HG03571 (cell line): Measurements from ENCODE around the gene DENND2D.

Experiments used
- ATAC-seq: cut with Tn5 transposase; IDR thresholded peaks from one replicate; pipeline ENCODE4 v1.9.1; 2021; ENCODE audit not compliant: unreplicated experiment

Gene DENND2D

DNA sequence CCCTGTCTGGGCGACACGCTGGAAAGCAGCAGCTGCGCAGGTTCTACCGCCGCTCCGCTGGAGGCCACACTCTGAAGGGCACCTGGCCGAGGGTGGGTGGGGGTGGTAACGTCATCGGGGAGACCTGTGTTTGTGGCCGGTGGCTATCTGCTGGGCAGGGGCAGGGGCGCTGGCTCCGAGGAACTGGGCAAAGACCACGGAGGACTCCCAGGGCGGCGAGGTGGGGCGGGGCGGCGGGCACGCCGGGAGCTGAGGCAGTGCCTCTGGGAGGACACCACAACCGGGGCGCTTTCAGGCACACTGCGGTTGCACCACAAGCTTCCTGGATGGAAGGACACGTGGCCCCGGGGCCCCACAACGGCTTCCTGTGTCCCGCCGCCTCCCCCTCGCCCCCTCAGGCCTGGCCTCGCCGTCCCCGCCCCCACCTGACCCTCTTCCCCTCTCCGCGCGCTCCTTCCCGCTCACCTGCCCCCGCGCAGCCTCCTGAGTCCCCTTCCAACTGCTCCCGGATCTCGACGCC lies 3.3 kb upstream of the DENND2D start:
- ATAC-seq: peak; percentile 32

DNA sequence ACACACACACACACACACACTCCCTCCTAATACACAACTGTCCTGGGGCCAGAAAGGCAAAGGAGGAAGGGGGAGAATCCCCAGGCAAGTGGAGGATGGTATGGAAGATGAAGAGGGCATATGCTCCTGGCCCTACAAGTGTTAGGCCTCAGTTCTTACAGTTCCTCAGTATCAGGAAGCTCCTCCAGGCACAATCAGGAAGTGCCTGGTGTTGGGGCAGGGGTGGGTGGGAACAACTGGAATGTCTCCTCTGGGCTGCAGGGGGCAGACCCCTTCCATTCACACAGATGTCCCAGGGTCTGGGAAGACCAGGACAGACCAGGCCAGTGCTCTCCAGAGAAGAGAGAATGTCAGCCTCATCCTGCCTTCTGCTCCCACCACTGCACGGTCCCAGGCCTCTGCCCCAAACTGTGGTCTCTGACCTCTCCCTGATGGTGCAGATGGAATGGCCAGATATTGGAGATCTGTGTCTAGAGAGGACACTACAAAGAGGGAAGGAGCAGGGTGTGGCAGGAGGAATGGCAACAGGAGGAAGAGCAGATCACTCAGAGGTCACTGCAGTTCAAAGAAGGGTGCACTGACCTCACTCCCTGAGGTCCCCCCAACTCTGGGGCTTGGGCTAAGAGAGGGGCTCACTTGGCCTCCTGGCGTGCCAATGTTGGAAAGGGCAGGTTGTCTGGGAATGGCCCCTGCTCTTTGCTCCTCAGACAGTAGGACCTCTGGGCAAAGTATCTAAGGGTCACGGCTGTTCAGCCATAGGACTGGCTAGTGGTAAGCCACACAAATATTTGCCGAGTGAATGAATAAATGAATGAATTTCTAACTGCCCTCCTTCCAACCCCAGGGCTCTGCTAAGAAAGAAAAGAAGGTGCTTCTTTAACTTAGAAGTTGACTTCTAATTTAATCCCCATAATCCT lies 2.5 kb upstream of the DENND2D start:
- peak; percentile 4 for ATAC-seq

DNA sequence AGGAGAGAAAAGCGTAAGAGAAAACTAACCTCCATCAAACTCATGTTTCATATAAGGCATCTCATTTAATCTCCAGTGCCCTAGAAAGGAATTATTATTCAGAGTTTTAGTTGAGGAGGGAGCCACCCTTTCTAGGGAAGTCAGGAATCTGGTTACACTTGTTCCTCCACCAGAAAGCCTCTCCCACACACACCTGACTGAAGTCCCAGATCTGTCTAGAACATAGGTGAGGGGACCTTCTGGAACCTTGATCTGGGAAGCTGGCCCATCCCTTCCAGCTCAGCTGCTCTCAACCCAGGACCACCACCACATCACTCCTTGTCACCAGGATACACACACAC lies 1.9 kb upstream of the DENND2D start:
- no peak for ATAC-seq

DNA sequence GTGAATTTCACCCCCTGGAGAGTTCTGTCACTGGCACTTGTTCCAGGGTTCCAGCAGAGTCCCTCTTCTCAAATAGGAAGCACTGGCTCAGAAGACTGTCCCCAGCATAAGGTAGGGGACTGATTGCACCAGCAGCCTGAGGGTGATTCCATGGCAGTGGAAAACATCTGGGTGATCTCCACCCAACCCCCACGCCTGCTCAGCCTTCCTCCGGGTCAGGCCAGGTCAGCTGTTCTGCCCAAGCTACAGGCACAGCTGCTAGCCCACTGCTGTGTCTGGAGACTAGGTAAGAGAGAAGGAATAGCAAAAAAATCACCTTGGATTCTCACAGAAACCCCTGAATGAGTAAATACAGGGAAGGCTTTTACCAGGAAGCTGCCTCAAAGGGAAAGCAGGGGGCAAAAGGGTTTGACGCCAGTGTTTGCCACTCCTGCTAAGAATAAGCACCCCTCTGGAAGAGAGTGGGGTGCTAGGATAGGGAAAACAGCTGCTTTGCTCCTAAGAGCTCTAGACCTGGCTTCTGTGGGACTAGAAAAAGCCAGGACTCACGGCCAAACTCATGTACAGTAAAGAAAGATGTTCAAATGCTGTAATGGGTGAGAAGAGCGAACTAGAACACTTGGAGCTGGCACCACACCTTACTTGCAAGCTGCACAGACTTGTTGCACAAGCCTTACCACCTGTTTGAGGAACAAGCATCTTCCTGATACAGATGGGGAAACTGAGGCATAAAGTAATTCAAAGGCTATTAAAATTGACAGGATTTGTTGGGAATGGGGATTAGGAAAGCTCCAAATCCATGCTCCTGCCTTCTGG lies 1.0 kb upstream of the DENND2D start:
- no peak for ATAC-seq

DNA sequence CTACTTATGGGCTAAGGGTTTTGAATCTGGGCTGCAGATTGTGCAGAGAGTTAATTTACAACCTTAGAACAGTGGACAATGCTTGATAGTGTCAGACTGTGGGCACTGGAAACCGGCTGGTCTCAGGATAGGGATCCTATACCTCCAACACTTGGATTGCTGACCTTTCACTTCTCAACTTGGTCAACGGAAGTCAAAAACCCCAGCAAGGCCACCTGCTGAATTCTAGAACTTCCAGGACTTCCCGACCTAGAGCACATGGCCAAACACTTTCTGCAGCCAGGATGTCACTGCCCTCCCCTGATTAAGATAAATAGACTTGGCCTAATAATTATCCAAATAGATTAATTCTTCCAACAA lies 336 bp upstream of the DENND2D start:
- no peak for ATAC-seq

DNA sequence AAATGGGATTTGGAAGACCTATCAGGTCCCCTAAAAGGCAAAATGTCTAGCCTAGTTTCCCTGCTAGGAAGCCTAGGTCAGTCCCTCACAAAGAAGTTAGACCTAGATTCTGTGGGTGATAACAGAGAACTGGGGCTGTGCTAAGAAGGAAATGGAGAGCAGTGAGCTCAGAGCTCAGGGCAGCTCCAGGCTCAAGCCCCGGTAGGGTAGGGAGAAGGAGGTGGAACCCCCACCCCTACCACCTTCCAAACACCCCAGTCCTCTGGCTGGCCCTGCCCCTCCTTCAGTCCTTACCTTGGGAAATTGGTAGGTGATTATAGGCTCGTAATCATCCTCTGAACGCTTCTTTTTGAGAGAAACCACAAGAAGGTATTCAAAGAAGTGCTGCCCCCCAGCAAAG lies 1.1 kb downstream of the DENND2D start:
- ATAC-seq: no peak

DNA sequence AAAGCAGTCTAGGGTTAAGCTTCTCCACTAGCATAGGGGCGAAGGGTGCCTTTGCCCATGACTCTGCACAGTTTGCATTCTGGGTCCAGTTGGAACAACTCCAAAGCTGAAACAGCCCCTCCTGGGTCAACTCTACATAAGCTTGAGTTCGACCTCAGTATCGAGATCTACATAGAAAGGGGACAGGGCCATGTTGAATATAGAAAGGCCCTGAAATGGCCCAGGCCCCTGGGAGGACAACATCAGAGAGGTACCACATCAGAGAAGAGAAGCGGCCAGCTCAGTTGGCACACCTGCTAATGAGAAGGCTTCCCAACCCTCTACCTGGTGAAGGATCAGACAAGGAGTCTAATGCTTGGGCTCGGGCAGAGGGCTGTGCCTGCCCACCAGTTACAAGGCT lies 1.6 kb downstream of the DENND2D start:
- no peak for ATAC-seq

DNA sequence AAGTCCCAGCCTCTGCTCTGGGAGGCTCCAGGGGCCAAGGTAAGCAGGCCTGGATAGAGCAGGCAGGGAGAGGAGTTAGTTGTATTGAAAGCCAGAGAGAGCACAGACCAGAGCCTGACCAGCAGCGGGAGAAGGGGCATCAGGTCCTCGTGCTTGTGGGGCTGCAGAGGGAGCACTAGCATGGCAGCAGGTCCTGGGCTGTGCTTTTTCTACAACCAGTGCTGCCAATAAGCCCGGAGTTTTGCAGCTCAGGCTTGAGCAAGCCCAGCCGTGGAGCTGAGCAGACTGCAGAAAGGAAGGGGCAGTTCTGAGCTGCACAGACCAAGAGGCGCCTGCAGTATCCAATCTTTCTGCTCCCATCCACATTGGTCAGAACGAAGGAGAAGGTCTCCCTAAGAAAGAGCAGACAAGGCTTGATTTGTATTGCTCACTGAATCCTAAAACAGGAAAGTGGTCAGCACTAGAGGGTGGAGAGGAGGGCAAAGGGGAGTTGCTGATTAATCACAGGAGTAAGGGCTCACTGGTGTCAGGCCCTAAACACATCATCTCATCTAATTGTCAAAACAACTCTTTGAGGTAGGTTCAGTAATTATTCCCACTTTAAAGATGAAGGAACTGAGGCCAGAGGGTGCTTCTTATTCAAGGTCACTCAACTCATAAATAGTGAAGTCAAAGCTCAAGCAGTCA lies 2.7 kb downstream of the DENND2D start:
- ATAC-seq: no peak

DNA sequence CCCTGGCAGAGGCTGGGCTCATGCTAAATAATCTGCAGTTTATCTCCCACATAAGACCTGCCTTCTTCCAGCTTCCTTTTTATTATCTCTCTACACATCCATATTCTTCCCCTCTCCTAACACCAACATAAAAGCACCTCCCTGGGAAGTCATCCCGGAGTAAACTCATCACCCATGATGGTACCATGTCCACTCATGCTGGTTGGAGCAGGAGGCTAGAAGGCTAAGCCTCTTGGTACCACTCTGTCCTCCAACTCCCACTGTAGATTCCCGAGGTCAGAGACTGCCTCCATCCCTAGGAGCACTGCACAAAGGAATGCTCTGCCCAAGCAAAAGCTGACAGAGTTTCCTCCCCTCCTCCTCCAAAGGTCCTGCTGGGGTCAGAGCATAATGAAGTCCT lies 4.2 kb downstream of the DENND2D start:
- ATAC-seq: no peak

DNA sequence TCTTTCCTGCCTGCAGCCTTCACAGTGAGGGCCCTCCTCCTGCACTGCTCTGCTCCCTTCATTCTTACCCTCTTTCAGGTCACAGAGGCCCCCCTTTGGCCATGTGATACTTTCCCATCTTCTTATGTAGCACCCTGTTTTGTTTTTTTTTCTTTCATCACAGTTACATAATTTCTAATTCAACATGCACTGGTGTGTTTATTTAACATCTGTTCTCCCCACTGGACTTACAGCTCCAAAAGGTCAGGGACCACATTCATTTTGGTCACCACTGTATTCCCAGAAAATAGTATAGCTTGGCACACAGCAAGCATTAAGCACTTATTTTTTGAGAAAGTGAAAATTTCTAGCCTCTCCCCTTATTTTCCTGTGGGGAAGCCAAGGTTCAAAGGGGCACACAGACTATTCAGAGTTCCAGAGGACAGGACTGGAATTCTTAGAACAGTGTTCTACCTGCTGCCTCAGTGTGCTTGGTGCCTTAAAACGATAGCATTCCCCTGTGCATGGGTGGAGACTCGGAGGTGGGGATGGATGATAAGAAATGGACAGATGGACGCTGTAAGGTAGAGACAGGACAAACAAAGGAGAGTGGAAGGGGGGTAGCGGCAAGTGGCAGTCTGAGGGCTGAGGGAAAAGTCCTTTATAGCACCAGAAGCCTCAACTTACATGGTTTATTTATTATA lies 5.3 kb downstream of the DENND2D start:
- no peak for ATAC-seq

DNA sequence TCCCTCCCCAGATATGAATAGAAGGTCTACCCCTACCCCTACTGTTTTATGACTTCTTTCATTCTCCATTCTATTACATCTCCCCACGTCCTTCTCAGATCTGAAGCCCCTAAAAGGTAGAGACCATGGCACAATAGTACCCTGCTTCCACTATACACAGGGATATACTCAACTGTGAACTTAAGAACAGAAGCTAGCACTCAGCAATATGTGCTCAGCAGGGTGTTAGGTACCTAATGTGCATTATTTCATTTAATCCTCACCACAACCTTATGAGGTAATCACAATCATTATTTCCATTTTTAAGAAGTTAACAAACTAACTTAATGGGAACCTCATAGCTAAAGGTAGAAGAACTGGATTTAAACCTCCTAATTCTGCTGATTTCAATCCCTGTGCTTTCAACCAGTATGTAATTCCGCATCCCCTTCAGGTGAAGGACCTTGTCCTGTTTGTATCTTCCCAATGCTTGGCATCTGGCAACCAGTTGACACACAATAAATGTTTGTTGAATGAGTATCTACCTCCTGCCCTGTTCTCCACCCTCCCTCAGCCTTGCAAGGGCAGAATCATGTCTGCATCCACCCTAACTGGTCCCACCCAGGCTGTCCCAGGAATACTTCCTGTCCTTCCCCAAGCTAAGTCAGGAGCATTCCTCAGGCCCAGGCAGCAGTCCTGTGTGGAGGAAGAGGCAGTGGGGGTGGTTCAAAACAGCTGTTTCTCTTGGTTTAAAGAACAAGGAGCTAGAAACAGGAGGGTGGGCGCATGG lies 6.5 kb downstream of the DENND2D start:
- no peak for ATAC-seq

DNA sequence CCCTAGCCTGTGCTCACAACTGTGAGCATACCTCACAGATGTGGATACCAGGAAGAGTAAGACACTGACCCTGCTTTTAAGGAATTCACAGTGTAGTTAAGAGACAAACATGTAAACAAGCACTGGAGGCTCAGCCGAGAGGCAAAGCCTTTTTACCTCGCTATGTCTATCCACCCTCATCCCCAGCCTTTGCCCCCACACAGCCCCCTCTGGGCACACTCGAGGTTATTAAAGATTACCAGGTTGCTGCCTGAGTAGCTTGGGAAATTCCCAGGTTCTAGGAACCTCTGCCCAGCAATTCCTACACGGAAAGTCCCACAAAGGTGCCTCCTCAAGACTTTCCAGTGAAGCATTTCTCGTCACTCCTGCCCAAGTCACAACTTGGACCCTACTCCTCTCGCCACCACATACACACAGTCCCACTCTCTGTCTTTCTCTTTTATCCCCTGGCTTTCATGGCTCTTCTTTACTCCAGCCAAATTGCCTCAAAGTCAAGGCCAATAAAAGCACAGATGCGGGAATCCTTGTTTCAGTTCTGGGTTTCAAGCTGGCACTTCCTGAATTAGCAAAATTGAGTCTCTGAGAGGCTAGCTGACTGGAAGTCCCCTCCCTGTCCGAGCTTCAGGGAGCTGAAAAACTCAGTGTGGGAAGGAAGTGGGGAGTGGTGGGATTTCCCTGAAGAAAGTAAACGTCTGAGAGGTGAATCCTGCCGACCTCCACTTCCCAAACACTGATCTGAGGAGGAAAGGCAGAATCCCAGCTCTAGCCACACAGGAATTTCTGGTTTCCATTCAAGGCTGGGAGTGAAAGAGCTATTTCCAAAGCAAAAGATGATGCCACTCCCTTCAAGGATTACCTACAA lies 7.6 kb downstream of the DENND2D start:
- no peak for ATAC-seq

DNA sequence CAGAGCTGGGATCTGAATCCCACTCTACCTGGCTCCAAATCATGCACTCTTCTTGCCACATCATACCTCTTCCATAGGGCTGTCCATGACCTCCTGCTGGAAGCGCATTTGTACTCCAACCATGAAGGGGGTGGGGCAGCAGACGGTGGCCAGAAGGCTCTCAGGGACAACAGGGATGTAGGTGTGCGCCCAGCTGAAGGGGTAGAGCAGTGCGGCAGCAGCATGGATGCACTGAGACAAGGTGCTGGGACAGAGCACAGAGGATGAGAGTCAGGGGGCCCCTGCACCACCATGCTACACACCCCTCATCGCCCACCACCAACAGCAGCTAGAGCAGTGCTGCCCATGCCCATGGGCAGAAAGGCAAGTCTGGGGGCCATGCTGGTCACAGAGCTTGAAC lies 8.4 kb downstream of the DENND2D start:
- no peak for ATAC-seq

DNA sequence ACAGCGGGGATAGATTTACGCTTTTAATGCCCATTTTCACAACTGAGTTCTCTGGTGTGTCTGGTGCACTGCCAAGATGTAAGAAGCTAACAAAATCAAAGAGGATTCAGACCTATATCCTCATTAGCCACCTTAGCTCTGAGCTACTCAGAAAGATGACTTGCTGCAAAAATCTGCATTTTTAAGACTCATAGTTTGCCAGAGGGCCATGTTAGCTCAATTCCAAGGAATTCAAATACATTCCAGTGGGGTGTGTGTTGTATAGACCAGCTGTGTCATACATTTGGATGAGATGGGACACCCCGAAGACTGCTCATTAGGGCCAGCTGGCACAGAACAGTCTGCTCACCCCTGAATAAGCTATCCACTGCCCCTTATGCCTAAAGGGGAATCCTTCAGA lies 8.9 kb downstream of the DENND2D start:
- no peak for ATAC-seq

DNA sequence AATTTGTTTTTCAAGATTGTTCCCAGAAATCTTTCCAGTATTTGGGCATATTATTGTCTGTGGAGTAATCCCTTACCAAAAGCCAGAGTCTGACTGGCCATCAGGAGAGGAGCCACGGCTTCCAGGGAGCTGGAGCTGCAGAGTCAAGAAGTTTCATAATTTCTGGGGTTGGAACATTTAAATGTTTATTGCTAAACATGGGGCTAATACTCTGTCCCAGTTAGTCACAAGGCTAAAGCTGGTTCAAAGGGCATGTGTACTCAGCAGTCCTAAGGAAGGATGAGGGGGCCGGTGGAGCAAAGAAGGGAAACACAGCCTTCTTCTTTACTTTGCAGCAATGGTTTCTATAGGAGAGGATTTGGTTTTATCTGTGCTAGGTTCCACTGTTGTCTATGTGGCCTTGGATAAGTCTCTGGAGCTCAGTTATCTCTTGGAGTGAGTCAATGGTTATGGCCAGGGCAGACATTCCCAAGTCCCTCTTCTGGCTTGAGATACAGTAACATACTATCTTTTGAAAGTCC lies 9.5 kb downstream of the DENND2D start:
- no peak for ATAC-seq

DNA sequence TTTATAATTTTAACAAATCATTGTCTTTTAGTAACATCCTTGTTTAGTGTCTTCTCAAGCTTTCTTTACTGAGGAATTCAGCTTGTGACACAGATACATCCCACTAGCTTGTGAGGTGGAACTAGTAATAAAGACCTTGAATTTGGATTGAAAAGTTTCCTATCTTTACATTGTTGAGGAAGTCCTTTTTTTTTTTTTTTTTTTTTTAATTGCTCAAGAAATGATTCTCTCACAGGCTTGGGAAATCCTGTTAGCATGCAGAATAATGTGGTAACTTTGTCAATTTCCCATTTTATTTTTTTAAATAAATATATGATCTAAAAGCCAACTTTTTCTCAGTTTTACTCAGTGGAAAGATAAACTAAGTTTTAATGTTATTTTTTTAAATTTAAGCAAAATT lies 15.8 kb downstream of the DENND2D start:
- no peak for ATAC-seq

DNA sequence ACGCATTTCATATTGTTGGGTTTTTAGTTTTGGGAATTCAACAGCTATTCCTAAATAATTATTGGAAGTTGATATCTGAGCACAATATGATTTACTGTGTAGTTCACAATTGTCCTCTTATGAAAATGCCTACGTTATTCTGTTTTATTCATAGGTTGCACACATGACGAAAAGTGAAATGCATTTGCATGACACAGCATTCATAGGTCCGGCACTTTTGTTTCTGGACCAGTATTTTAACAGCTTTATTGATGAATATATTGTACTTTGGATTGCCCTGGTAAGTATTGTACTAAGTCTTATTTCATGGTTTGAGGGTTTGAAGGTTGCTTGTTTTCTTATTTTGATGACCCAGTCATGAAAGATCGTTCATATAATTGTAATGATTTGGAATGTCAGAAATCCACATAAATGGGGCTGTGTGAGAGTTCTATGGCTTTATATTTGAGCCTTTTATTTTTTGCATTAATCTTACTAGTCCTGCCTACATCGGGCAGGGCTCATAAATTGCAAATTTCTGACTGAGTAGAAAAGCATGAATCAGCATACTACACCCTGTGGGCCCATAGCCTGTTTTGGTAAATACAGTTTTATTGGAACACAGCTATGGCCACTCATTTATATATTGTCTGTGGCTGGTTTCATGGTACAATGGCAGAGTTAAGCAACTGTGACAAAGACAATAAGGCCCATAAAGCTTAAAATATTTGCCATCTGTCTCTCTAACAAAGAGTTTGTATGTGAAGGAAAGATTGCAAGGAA lies 17.0 kb downstream of the DENND2D start:
- ATAC-seq: no peak

DNA sequence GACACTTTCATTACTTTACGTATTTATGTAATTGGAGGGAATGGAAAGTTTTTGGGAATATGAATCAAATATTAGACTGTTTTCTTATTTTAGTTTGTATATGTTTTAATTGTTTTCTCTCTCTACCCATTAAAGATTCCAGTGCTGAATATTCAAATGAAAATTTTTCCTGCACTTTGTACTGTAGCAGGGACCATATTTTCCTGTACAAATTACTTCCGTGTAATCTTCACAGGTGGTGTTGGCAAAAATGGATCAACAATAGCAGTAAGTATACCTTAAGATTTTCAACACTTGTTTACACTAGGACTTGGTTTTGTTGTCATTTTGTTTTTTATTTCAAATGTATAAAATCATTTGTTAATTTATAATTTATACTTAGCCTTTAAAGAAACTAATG lies 18.4 kb downstream of the DENND2D start:
- no peak for ATAC-seq
